EH (cell line): ENCODE measurements around the gene TMEM245.
"Not testable (repeated sequence)": the region's sequence is repeated elsewhere in the genome, so short reads cannot be mapped to it uniquely, and the experiment has no call there.

Experiments
- DNase-seq: peaks from one replicate; pipeline ENCODE4 v3.0.0-alpha.2; 2015; ENCODE audit warnings: low read depth

TMEM245 gene

GRCh38 chr9:108991479-108991878 lies 128.3 kb downstream of the TMEM245 start:
- peak; percentile 23 for DNase-seq

- no peak for DNase-seq
Observed at GRCh38 chr9:108983885-108984284, 135.9 kb downstream of the TMEM245 start.

- no peak for DNase-seq
Observed at GRCh38 chr9:108980893-108981292, 138.9 kb downstream of the TMEM245 start.

- DNase-seq, result no peak
Observed at GRCh38 chr9:108978205-108978604, 141.5 kb downstream of the TMEM245 start.

- DNase-seq, result no peak
Observed at GRCh38 chr9:108973895-108974294, 145.9 kb downstream of the TMEM245 start.

- peak; percentile 21 for DNase-seq
Observed at GRCh38 chr9:108972626-108973209, 147.0 kb downstream of the TMEM245 start.

GRCh38 chr9:108972186-108972585 lies 147.6 kb downstream of the TMEM245 start:
- DNase-seq, result no peak

- DNase-seq, result not testable (repeated sequence)
Observed at GRCh38 chr9:108971392-108971791, 148.4 kb downstream of the TMEM245 start.

GRCh38 chr9:108967916-108968315 lies 151.8 kb downstream of the TMEM245 start:
- no peak for DNase-seq
